ENCODE measurements around the gene P2RY12.

DNA sequence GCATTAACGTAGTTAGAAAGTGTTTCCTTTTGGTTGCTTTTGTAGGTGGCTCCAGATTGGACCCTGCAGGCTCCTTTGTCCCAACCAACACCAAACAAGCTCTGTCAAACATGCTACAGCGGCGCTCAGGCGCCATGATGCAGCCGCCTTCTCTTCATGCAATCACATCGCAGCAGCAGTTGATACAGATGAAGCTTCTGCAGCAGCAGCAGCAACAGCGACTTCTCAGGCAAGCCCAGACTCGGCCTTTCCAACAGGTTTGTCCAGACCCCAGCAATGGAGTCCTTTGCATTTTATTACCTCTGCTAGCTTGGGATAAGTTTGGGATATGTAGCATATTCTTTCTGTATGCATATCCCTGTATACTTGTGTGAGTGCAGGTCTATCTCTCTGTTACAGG, 10.1 kb upstream of the P2RY12 start:
- TF ChIP-seq, protein P1, sequence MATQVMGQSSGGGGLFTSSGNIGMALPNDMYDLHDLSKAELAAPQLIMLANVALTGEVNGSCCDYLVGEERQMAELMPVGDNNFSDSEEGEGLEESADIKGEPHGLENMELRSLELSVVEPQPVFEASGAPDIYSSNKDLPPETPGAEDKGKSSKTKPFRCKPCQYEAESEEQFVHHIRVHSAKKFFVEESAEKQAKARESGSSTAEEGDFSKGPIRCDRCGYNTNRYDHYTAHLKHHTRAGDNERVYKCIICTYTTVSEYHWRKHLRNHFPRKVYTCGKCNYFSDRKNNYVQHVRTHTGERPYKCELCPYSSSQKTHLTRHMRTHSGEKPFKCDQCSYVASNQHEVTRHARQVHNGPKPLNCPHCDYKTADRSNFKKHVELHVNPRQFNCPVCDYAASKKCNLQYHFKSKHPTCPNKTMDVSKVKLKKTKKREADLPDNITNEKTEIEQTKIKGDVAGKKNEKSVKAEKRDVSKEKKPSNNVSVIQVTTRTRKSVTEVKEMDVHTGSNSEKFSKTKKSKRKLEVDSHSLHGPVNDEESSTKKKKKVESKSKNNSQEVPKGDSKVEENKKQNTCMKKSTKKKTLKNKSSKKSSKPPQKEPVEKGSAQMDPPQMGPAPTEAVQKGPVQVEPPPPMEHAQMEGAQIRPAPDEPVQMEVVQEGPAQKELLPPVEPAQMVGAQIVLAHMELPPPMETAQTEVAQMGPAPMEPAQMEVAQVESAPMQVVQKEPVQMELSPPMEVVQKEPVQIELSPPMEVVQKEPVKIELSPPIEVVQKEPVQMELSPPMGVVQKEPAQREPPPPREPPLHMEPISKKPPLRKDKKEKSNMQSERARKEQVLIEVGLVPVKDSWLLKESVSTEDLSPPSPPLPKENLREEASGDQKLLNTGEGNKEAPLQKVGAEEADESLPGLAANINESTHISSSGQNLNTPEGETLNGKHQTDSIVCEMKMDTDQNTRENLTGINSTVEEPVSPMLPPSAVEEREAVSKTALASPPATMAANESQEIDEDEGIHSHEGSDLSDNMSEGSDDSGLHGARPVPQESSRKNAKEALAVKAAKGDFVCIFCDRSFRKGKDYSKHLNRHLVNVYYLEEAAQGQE (tag by site-specific recombination; IDR thresholded peaks at IDR 0.05), result no peak
- TF ChIP-seq KLF9 (tag by site-specific recombination; IDR thresholded peaks at IDR 0.05; ENCODE audit: low read depth), result no peak
- TF ChIP-seq, protein P2, sequence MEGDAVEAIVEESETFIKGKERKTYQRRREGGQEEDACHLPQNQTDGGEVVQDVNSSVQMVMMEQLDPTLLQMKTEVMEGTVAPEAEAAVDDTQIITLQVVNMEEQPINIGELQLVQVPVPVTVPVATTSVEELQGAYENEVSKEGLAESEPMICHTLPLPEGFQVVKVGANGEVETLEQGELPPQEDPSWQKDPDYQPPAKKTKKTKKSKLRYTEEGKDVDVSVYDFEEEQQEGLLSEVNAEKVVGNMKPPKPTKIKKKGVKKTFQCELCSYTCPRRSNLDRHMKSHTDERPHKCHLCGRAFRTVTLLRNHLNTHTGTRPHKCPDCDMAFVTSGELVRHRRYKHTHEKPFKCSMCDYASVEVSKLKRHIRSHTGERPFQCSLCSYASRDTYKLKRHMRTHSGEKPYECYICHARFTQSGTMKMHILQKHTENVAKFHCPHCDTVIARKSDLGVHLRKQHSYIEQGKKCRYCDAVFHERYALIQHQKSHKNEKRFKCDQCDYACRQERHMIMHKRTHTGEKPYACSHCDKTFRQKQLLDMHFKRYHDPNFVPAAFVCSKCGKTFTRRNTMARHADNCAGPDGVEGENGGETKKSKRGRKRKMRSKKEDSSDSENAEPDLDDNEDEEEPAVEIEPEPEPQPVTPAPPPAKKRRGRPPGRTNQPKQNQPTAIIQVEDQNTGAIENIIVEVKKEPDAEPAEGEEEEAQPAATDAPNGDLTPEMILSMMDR (tag by site-specific recombination; IDR thresholded peaks at IDR 0.05), result no peak
- TF ChIP-seq ZNF510 (tag by site-specific recombination; IDR thresholded peaks at IDR 0.05; ENCODE audit: insufficient replicate concordance), result no peak
- no peak for TF ChIP-seq MYNN (tag by site-specific recombination; IDR thresholded peaks at IDR 0.05; ENCODE audit: borderline replicate concordance)

Data from HEK293 (cell line).